ENCODE data around the gene ST8SIA6. TPM values are rescaled to one million over a fixed set of nuclear protein-coding genes. Genes with fewer than 3 reads are reported as not detected.

ST8SIA6 gene
- total RNA-seq, 1 experiment from 2014 or later = not detected

DNA sequence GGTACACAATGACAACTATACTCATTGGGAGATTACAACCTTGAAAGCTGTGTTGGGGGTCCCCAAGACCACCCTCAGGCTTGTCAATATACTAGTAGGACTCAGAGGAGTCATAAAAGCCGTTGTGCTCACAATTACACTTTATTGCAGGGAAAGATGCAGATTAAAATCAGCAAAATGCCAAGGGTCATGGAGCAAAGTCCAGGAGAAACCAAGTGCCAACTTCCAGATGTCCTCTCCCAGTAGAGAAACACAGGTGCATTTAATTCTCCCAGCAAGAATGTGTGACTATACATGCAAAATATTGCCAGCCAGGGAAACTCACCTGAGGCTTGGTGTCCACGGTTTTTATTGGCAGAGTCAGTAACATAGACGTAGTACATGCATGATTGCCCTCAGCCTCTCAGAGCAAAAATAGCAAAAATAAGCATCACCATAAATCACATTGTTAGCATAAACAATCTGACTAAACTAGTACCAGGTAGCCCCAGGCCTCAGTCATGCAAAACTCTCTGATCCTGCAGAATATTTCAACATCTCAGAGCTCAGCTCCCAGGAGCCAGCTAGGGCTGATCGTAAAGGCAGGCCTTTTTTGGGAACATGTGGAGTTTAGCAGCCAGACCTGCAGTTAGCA lies 175.7 kb downstream of the ST8SIA6 start:
- POLR2A ChIA-PET (ENCODE audit: low non-redundant PET) = no interaction called here
- H3K27me3 ChIP-seq (replicated peaks; ENCODE audit: insufficient read depth, low read depth, low read length, poor library complexity) = no peaks in the 10 kb centered on the region
- intact Hi-C loops (cut with micrococcal nuclease; ENCODE audit: unreplicated experiment) = no loop called here
- no peak overlapping the region for H3K27ac ChIP-seq (ENCODE audit: low read depth, low read length, poor library complexity, severe bottlenecking)
- H3K4me3 ChIP-seq (ENCODE audit: low read depth, low read length, poor library complexity, severe bottlenecking) = no peak overlapping the region
- CTCF ChIA-PET = no interaction called here
- no peaks in the 10 kb centered on the region for H3K4me1 ChIP-seq (ENCODE audit: insufficient read depth, low read length, poor library complexity, severe bottlenecking)
- no TSS peak for BruUV-seq (replicated peaks)
- no peaks in the 10 kb centered on the region for H3K36me3 ChIP-seq (ENCODE audit: insufficient read depth, low read length, poor library complexity, severe bottlenecking)
- peaks cover 4% of the 10 kb centered on the region for H3K9me3 ChIP-seq (ENCODE audit: low read depth, low read length, poor library complexity, severe bottlenecking)
- DNase-seq (ENCODE audit: low spot score) = no peak
- TF ChIP-seq EZH2 (IDR thresholded peaks at IDR 0.05; ENCODE audit: borderline replicate concordance, low read depth, low read length, poor library complexity, severe bottlenecking) = no peak
- TF ChIP-seq, protein P1, sequence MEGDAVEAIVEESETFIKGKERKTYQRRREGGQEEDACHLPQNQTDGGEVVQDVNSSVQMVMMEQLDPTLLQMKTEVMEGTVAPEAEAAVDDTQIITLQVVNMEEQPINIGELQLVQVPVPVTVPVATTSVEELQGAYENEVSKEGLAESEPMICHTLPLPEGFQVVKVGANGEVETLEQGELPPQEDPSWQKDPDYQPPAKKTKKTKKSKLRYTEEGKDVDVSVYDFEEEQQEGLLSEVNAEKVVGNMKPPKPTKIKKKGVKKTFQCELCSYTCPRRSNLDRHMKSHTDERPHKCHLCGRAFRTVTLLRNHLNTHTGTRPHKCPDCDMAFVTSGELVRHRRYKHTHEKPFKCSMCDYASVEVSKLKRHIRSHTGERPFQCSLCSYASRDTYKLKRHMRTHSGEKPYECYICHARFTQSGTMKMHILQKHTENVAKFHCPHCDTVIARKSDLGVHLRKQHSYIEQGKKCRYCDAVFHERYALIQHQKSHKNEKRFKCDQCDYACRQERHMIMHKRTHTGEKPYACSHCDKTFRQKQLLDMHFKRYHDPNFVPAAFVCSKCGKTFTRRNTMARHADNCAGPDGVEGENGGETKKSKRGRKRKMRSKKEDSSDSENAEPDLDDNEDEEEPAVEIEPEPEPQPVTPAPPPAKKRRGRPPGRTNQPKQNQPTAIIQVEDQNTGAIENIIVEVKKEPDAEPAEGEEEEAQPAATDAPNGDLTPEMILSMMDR (conservative IDR thresholded peaks at IDR 0.05; ENCODE audit: low read depth, low read length) = no peak

DNA sequence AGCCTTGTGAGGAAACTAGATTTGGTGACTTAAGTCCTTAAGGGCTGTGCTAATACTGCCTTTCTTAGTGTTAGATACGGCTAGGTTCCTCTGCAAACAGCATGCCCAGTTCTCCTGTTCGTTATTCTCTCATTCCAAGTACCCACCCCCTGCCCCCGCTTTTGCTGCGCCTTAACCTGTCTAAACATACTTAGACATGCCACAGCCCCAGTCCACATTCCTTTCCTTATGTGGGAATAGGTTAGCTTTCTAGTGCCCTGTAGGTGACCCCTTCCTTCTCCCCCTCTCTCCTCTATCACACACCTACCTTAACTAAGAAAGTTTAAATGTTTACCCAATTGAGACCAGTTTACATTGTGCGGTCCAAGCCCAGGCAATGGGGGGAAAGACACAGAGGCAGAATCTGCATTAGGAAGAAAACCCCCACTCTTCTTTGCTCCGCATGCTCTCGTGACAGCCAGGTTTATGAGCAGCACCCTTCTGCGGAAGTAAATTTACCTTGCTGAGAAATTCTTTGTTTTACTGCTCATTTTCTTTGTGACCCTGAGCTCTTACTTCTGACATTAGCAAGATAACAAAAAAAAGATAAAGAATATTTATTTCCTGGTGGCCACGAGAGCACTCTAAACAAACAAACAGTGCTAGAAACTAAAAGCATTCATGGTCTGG lies 177.5 kb downstream of the ST8SIA6 start:
- POLR2A ChIA-PET (ENCODE audit: low non-redundant PET) = no interaction called here

DNA sequence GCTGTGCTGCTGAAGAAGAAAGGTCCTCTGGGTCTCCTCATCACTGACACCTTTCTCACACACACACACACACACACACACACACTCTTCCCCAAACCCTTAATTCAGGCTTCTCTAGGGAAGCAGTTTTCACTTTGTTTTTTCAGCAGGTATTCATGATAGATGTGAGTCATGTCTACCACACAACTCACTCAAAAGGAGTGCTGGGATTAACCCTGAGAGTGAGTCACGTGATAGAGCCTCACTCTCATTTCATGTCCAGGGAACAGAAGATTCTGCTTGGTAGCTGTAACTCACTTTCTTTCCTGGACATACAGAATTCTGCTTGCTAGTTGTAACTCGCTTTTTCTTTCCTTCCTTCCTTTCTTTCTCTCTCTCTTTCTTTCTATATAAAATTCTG lies 181.0 kb downstream of the ST8SIA6 start:
- H3K9me3 ChIP-seq (ENCODE audit: low read depth, low read length, poor library complexity, severe bottlenecking) = no peaks in the 10 kb centered on the region
- peaks cover 8% of the 10 kb centered on the region for H3K27me3 ChIP-seq (replicated peaks; ENCODE audit: insufficient read depth, low read depth, low read length, poor library complexity)
- ChIA-PET CTCF (interaction anchor here (1.4 kb wide), 1 partner anchor 103 kb away, joined by 3 read pairs; no protein-coding TSS in a partner anchor), POLR2A (ENCODE audit: low non-redundant PET) (no interaction called here)
- intact Hi-C loops (cut with micrococcal nuclease; ENCODE audit: unreplicated experiment) = no loop called here
- no peak for DNase-seq (ENCODE audit: low spot score)
- H3K4me3 ChIP-seq (ENCODE audit: low read depth, low read length, poor library complexity, severe bottlenecking) = no peak overlapping the region
- TF ChIP-seq, protein P1 (conservative IDR thresholded peaks at IDR 0.05; ENCODE audit: low read depth, low read length) = no peak
- TF ChIP-seq EZH2 (IDR thresholded peaks at IDR 0.05; ENCODE audit: borderline replicate concordance, low read depth, low read length, poor library complexity, severe bottlenecking) = no peak
- H3K36me3 ChIP-seq (ENCODE audit: insufficient read depth, low read length, poor library complexity, severe bottlenecking) = no peaks in the 10 kb centered on the region
- no TSS peak for BruUV-seq (replicated peaks)
- no peaks in the 10 kb centered on the region for H3K4me1 ChIP-seq (ENCODE audit: insufficient read depth, low read length, poor library complexity, severe bottlenecking)
- H3K27ac ChIP-seq (ENCODE audit: low read depth, low read length, poor library complexity, severe bottlenecking) = no peak overlapping the region

More for the DNA sequence above, 177.5 kb downstream of the ST8SIA6 start:
- intact Hi-C loops (cut with micrococcal nuclease; ENCODE audit: unreplicated experiment) = no loop called here
- CTCF ChIA-PET = no interaction called here
- Histone ChIP-seq H3K9me3 (ENCODE audit: low read depth, low read length, poor library complexity, severe bottlenecking) (no peaks in the 10 kb centered on the region), H3K27me3 (replicated peaks; ENCODE audit: insufficient read depth, low read depth, low read length, poor library complexity) (no peaks in the 10 kb centered on the region), H3K27ac (ENCODE audit: low read depth, low read length, poor library complexity, severe bottlenecking) (no peak overlapping the region), H3K4me3 (ENCODE audit: low read depth, low read length, poor library complexity, severe bottlenecking) (no peak overlapping the region), H3K4me1 (ENCODE audit: insufficient read depth, low read length, poor library complexity, severe bottlenecking) (no peaks in the 10 kb centered on the region), H3K36me3 (ENCODE audit: insufficient read depth, low read length, poor library complexity, severe bottlenecking) (no peaks in the 10 kb centered on the region)
- no peak for DNase-seq (ENCODE audit: low spot score)
- TF ChIP-seq, protein P1 (conservative IDR thresholded peaks at IDR 0.05; ENCODE audit: low read depth, low read length) = no peak
- no peak for TF ChIP-seq EZH2 (IDR thresholded peaks at IDR 0.05; ENCODE audit: borderline replicate concordance, low read depth, low read length, poor library complexity, severe bottlenecking)
- BruUV-seq (replicated peaks) = no TSS peak

Data from A673 (cell line).